Loucy (cell line): ENCODE data around the gene CCDC12.

Source experiments
- CTCF ChIP-seq: fragments of 200-600 bp; sonication (generic); conservative IDR thresholded peaks from 2 replicates; pipeline ENCODE4 v1.5.1; 2014; ENCODE audit warnings: mild to moderate bottlenecking, antibody characterized with exemption, low read length
- EZH2phosphoT487 ChIP-seq: fragments of 200-600 bp; IDR thresholded peaks from 2 replicates; pipeline ENCODE4 v1.6.1; 2018; ENCODE audit warnings: antibody characterized with exemption, mild to moderate bottlenecking, moderate library complexity, borderline replicate concordance

DNA sequence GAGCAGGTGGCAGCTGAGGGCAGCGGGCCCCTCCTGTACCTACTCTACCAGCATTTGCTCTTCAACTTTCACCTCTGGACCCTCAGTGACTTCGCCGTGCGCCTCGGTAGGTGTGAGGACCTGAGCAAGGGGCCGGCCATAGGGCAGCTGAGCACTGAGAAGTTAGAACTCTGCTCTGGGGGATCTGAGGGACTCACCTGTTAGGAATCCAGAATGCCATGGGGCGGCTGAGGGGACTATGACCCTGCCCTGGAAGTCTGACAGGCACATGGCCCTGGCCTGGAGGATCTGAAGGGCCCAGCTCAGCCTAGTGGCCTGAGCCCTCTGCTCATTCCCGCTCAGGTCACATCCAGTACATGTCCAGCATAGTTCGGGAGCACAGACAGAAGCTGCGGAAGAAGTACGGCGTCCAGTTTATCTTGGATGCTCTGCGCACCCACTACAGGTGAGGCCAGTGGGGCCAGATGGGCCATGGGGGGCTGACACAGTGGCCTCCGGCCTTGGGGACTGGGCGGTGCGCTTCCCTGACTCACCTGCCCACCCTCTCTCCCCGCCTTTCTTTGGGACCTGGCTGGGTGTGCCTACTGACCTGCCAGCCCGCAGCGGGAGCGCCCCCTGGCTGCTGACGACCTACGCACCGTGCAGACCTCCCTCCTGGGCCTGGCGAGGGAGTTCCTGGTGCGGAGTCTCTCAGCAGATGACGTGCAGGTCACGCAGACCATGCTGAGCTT lies 21.7 kb upstream of the CCDC12 start:
- peak; percentile 88 for TF ChIP-seq CTCF
- no peak for TF ChIP-seq EZH2phosphoT487
